GM23338 (cell line): Measurements from ENCODE around the gene FUCA1. TPM values are rescaled to one million over a fixed set of nuclear protein-coding genes. Genes with fewer than 3 reads are reported as not detected.

Source experiments
- ATAC-seq: fragments of 200-7000 bp; cut with Tn5 transposase; 3 replicates; pipeline ENCODE4 v1.9.1; 2020
- DNase-seq: peaks from one replicate; pipeline ENCODE4 v3.0.0-alpha.2; 2015; ENCODE audit warnings: low spot score
- H2AFZ ChIP-seq: fragments of 200-600 bp; sonication (generic); 2 replicates; pipeline ENCODE4 v1.8.0; 2016; ENCODE audit warnings: antibody characterized with exemption, mild to moderate bottlenecking, moderate library complexity
- H3F3A ChIP-seq: fragments of 200-600 bp; sonication (generic); replicated peaks from 2 replicates; pipeline ENCODE4 v1.8.0; 2017; ENCODE audit warnings: antibody characterized with exemption, mixed run types, low read depth
- H3K27ac ChIP-seq: fragments of 200-600 bp; sonication (generic); 2 replicates; pipeline ENCODE4 v1.6.1; 2016; ENCODE audit warnings: low read depth
- H3K27me3 ChIP-seq: fragments of 200-600 bp; sonication (generic); 2 replicates; pipeline ENCODE4 v1.8.0; 2016; ENCODE audit warnings: mild to moderate bottlenecking, mixed run types, moderate library complexity; ENCODE audit not compliant: insufficient read depth
- H3K36me3 ChIP-seq: fragments of 200-600 bp; sonication (generic); 2 replicates; pipeline ENCODE4 v1.8.0; 2016; ENCODE audit warnings: mild to moderate bottlenecking; ENCODE audit not compliant: insufficient read depth
- H3K4me1 ChIP-seq: fragments of 200-600 bp; sonication (generic); 2 replicates; pipeline ENCODE4 v1.8.0; 2016; ENCODE audit warnings: mild to moderate bottlenecking, moderate library complexity; ENCODE audit not compliant: insufficient read depth
- H3K4me2 ChIP-seq: fragments of 200-600 bp; sonication (generic); 2 replicates; pipeline ENCODE4 v1.7.1; 2017; ENCODE audit warnings: mixed run types
- H3K4me3 ChIP-seq: fragments of 200-600 bp; sonication (generic); 2 replicates; pipeline ENCODE4 v1.6.1; 2016; ENCODE audit warnings: mixed run types
- H3K79me2 ChIP-seq: fragments of 200-600 bp; sonication (generic); replicated peaks from 2 replicates; pipeline ENCODE4 v1.8.0; 2017; ENCODE audit warnings: mild to moderate bottlenecking; ENCODE audit not compliant: insufficient read depth
- H3K9me2 ChIP-seq: fragments of 200-600 bp; sonication (generic); 2 replicates; pipeline ENCODE4 v1.8.0; 2017; ENCODE audit not compliant: insufficient read depth
- H4K20me1 ChIP-seq: fragments of 200-600 bp; sonication (generic); replicated peaks from 2 replicates; pipeline ENCODE4 v1.8.0; 2017; ENCODE audit warnings: mild to moderate bottlenecking; ENCODE audit not compliant: insufficient read depth
- H3K27ac Mint-ChIP-seq: 2 replicates; pipeline ENCODE4 v1.8.0; 2020; ENCODE audit warnings: inconsistent platforms, mild to moderate bottlenecking, moderate library complexity, mixed read lengths
- H3K27me3 Mint-ChIP-seq: 3 replicates; pipeline ENCODE4 v1.8.0; 2022; ENCODE audit warnings: low read depth, mild to moderate bottlenecking, moderate library complexity, mixed read lengths, inconsistent platforms; ENCODE audit not compliant: insufficient read depth, poor library complexity
- H3K36me3 Mint-ChIP-seq: 3 replicates; pipeline ENCODE4 v1.8.0; 2021; ENCODE audit warnings: low read depth, mild to moderate bottlenecking, inconsistent platforms, moderate library complexity, mixed read lengths
- H3K4me1 Mint-ChIP-seq: 3 replicates; pipeline ENCODE4 v1.8.0; 2020; ENCODE audit warnings: mild to moderate bottlenecking, inconsistent platforms, mixed read lengths
- H3K4me3 Mint-ChIP-seq: 3 replicates; pipeline ENCODE4 v1.8.0; 2021; ENCODE audit warnings: moderate library complexity, mild to moderate bottlenecking, inconsistent platforms, mixed read lengths
- H3K9me3 Mint-ChIP-seq: 3 replicates; pipeline ENCODE4 v1.8.0; 2020; ENCODE audit warnings: moderate library complexity, mild to moderate bottlenecking, inconsistent platforms, mixed read lengths
- CREB1 ChIP-seq: fragments of 250-450 bp; sonication (Bioruptor Pico); IDR thresholded peaks from 2 replicates; pipeline ENCODE4 v1.5.0; 2020; ENCODE audit warnings: low read depth, mild to moderate bottlenecking, moderate library complexity
- POLR2AphosphoS5 ChIP-seq: IDR thresholded peaks from 2 replicates; pipeline ENCODE4 v1.6.1; 2016; ENCODE audit warnings: antibody characterized with exemption, low read depth
- STAT1 ChIP-seq: IDR thresholded peaks from one replicate; pipeline ENCODE4 v1.6.1; 2016; ENCODE audit warnings: antibody characterized with exemption; ENCODE audit not compliant: unreplicated experiment
- ZNF331 ChIP-seq: fragments of 250-450 bp; sonication (Bioruptor Pico); IDR thresholded peaks from 2 replicates; pipeline ENCODE4 v1.5.0; 2020; ENCODE audit warnings: low read depth, mild to moderate bottlenecking, moderate library complexity
- polyA plus RNA-seq: library from polyadenylated mRNA; unstranded; fragments of >200 nt; fragmentation: Nextera tagmentation; extraction: Ambion mirVana; gene quantifications from 2 replicates; pipeline ENCODE4 v1.2.1, GENCODE V29; 2016
- total RNA-seq: library from RNA; depleted of rRNA; stranded (reverse); fragments of >200 nt; shearing (Covaris generic); gene quantifications from 2 replicates; pipeline ENCODE4 v1.2.3, GENCODE V29; 2014
- TF ChIP-seq, protein P1 (sequence below): IDR thresholded peaks from 2 replicates; pipeline ENCODE4 v1.6.1; 2016; ENCODE audit warnings: antibody characterized with exemption
- TF ChIP-seq, protein P2 (sequence below): fragments of 250-450 bp; sonication (Bioruptor Pico); IDR thresholded peaks from 2 replicates; pipeline ENCODE4 v1.5.0; 2020; ENCODE audit warnings: mild to moderate bottlenecking, moderate library complexity

Gene FUCA1
- total and polyA plus RNA-seq, 2 experiments from 2014 or later = 4.4 to 8.5 TPM

DNA sequence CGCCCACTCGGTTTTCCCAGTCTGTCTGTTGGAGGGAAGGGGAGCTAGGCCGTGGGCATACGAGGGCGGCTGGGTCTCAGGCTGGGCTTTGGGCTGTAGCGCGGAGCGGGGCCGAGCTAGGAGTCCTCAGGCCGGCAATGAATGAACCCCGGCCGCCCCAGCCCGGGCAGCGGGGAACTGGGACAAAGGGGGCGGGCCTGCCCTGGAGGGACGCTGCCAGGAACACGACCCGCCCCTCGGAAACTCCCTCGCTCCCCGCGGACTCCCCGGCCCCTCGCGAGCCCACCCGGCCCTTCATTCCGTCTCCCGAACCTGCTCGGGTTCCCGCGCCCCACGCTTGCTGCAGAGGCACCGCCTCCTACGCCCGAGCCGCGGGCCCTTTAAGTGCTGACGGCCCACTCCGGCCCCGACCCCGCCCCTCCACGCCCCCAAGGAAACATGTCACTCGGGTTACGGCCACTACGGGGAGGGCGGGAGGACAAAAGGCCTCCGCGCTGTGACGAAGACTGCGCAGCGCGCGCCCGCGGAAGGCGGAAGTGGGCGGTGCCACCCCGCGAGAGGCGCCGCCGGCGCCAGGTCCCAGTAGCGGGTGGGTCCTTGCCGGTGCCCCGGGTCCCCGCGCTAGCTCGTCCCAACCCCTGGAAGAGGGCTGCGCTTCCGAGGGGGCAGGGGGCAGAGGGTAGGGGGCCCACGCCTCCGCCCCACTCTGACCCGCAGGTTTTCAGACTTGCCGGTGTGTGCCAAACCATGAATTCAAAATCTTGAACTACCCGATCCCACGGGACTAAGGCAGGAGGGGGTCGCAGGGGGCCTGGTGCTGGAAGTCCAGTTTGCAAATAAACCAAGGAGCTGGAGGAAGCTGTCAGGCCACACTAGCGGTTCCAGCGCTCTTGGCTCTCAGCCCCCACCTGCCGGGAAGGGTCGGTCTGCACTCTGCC is 67.4 kb downstream of the FUCA1 start, which contains the start of gene GALE:
GALE (minus strand) TSS at position 355 of the 938 bp plus-strand sequence. CDS start 1,747 bp downstream, outside the sequence.
- no peak within 1 kb of the TSS for H3K27ac ChIP-seq
- H3F3A ChIP-seq = peaks cover 11% of the 10 kb centered on the region; the same call in 1 of the 2 replicates
- peak; percentile 65 for ATAC-seq
- Mint-ChIP-seq H3K27me3 (peaks cover 21% of the 10 kb centered on the region), H3K9me3 (no peaks in the 10 kb centered on the region), H3K27ac (peak within 1 kb of the TSS; percentile 97), H3K4me3 (peak within 1 kb of the TSS; percentile 98), H3K4me1 (peaks cover 12% of the 10 kb centered on the region; the same call in 2 of the 3 replicates), H3K36me3 (peaks cover 24% of the 10 kb centered on the region)
- peak; percentile 76 for DNase-seq
- H4K20me1 ChIP-seq = 0 out of 2 replicates have a peak, but pooled peaks cover 8% of the 10 kb centered on the region
- peaks cover 14% of the 10 kb centered on the region for H3K27me3 ChIP-seq
- peaks cover 15% of the 10 kb centered on the region for H3K4me1 ChIP-seq
- TF ChIP-seq ZNF331 (CRISPR knock-in tag) (no peak), POLR2AphosphoS5 (peak; percentile 60), STAT1 (no peak), CREB1 (CRISPR knock-in tag) (peak; percentile 78)
- TF ChIP-seq, protein P1, sequence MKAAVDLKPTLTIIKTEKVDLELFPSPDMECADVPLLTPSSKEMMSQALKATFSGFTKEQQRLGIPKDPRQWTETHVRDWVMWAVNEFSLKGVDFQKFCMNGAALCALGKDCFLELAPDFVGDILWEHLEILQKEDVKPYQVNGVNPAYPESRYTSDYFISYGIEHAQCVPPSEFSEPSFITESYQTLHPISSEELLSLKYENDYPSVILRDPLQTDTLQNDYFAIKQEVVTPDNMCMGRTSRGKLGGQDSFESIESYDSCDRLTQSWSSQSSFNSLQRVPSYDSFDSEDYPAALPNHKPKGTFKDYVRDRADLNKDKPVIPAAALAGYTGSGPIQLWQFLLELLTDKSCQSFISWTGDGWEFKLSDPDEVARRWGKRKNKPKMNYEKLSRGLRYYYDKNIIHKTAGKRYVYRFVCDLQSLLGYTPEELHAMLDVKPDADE = peak; percentile 56; the same call in 1 of the 2 replicates
- H3K4me3 ChIP-seq = peak within 1 kb of the TSS; percentile 91
- H3K9me2 ChIP-seq = no peaks in the 10 kb centered on the region
- no peaks in the 10 kb centered on the region for H3K79me2 ChIP-seq
- H2AFZ ChIP-seq = peak within 1 kb of the TSS; percentile 94
- peak within 1 kb of the TSS; percentile 98 for H3K4me2 ChIP-seq
- no peaks in the 10 kb centered on the region for H3K36me3 ChIP-seq

DNA sequence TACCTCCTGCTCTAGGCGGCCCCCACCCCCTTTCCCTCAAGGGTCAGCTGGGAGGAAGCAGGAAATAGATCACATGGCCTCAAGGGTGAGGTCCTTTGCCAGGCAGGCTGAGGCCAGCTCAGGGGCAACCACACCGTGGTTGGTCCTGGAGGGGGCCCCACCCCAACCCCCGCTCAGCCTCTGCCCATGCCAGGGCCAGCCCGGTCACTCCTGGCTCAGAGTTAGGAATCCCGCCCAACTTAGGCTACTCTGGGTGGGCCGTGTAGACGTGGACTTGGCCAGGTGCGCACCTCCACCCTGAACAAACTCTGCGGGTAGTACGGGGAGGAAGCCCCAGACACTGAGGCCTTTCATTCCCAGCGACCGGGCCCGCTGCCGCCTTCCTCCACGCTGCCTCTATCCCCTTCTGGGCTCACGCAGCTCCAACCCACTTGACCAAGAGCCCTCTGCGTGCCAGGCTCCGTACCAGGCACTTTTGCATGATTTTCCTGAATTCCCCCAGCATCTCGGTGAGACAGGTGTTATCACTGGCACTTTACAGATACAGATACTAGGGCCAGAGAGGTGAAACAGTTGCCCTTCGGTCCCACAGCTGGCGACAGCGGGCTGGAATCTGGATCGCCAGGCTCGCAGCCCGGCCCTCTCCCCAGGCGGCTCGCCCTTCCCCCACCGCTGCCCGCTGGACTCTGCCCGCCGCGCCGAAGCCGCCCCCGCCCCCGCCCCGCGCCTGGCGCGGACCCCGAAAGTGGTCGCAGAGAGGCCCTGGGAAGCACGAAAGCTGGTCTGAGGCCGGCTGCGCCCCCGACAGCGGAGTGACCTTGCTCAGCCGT is 68.3 kb downstream of the FUCA1 start:
- H3K27ac Mint-ChIP-seq = peak overlapping the region; percentile 97
- Histone ChIP-seq H3F3A (peaks cover 11% of the 10 kb centered on the region; the same call in 1 of the 2 replicates), H3K79me2 (no peaks in the 10 kb centered on the region), H3K27me3 (peaks cover 14% of the 10 kb centered on the region), H2AFZ (peak overlapping the region; percentile 94), H3K4me1 (peaks cover 15% of the 10 kb centered on the region), H3K27ac (no peak overlapping the region), H3K4me3 (peak overlapping the region; percentile 91), H3K9me2 (no peaks in the 10 kb centered on the region), H4K20me1 (0 out of 2 replicates have a peak, but pooled peaks cover 8% of the 10 kb centered on the region), H3K36me3 (no peaks in the 10 kb centered on the region), H3K4me2 (peak overlapping the region; percentile 98)
- DNase-seq (peak; percentile 78), ATAC-seq (peak; percentile 26)
- no peaks in the 10 kb centered on the region for H3K9me3 Mint-ChIP-seq
- H3K4me1 Mint-ChIP-seq = peaks cover 14% of the 10 kb centered on the region
- peaks cover 21% of the 10 kb centered on the region for H3K27me3 Mint-ChIP-seq
- H3K36me3 Mint-ChIP-seq = peaks cover 31% of the 10 kb centered on the region
- peak overlapping the region; percentile 98 for H3K4me3 Mint-ChIP-seq
- TF ChIP-seq, protein P2, sequence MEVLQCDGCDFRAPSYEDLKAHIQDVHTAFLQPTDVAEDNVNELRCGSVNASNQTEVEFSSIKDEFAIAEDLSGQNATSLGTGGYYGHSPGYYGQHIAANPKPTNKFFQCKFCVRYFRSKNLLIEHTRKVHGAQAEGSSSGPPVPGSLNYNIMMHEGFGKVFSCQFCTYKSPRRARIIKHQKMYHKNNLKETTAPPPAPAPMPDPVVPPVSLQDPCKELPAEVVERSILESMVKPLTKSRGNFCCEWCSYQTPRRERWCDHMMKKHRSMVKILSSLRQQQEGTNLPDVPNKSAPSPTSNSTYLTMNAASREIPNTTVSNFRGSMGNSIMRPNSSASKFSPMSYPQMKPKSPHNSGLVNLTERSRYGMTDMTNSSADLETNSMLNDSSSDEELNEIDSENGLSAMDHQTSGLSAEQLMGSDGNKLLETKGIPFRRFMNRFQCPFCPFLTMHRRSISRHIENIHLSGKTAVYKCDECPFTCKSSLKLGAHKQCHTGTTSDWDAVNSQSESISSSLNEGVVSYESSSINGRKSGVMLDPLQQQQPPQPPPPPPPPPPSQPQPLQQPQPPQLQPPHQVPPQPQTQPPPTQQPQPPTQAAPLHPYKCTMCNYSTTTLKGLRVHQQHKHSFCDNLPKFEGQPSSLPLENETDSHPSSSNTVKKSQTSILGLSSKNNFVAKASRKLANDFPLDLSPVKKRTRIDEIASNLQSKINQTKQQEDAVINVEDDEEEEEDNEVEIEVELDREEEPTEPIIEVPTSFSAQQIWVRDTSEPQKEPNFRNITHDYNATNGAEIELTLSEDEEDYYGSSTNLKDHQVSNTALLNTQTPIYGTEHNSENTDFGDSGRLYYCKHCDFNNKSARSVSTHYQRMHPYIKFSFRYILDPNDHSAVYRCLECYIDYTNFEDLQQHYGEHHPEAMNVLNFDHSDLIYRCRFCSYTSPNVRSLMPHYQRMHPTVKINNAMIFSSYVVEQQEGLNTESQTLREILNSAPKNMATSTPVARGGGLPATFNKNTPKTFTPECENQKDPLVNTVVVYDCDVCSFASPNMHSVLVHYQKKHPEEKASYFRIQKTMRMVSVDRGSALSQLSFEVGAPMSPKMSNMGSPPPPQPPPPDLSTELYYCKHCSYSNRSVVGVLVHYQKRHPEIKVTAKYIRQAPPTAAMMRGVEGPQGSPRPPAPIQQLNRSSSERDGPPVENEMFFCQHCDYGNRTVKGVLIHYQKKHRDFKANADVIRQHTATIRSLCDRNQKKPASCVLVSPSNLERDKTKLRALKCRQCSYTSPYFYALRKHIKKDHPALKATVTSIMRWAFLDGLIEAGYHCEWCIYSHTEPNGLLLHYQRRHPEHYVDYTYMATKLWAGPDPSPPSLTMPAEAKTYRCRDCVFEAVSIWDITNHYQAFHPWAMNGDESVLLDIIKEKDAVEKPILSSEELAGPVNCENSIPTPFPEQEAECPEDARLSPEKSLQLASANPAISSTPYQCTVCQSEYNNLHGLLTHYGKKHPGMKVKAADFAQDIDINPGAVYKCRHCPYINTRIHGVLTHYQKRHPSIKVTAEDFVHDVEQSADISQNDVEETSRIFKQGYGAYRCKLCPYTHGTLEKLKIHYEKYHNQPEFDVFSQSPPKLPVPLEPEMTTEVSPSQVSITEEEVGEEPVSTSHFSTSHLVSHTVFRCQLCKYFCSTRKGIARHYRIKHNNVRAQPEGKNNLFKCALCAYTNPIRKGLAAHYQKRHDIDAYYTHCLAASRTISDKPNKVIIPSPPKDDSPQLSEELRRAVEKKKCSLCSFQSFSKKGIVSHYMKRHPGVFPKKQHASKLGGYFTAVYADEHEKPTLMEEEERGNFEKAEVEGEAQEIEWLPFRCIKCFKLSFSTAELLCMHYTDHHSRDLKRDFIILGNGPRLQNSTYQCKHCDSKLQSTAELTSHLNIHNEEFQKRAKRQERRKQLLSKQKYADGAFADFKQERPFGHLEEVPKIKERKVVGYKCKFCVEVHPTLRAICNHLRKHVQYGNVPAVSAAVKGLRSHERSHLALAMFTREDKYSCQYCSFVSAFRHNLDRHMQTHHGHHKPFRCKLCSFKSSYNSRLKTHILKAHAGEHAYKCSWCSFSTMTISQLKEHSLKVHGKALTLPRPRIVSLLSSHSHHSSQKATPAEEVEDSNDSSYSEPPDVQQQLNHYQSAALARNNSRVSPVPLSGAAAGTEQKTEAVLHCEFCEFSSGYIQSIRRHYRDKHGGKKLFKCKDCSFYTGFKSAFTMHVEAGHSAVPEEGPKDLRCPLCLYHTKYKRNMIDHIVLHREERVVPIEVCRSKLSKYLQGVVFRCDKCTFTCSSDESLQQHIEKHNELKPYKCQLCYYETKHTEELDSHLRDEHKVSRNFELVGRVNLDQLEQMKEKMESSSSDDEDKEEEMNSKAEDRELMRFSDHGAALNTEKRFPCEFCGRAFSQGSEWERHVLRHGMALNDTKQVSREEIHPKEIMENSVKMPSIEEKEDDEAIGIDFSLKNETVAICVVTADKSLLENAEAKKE (CRISPR knock-in tag) = no peak
- peak; percentile 57; the same call in 1 of the 2 replicates for TF ChIP-seq POLR2AphosphoS5
- TF ChIP-seq, protein P1 = peak; percentile 76
